ENCODE results near the gene NFU1.
"Not testable (repeated sequence)": the region's sequence is repeated elsewhere in the genome, so short reads cannot be mapped to it uniquely, and the experiment has no call there.

Gene NFU1

DNA sequence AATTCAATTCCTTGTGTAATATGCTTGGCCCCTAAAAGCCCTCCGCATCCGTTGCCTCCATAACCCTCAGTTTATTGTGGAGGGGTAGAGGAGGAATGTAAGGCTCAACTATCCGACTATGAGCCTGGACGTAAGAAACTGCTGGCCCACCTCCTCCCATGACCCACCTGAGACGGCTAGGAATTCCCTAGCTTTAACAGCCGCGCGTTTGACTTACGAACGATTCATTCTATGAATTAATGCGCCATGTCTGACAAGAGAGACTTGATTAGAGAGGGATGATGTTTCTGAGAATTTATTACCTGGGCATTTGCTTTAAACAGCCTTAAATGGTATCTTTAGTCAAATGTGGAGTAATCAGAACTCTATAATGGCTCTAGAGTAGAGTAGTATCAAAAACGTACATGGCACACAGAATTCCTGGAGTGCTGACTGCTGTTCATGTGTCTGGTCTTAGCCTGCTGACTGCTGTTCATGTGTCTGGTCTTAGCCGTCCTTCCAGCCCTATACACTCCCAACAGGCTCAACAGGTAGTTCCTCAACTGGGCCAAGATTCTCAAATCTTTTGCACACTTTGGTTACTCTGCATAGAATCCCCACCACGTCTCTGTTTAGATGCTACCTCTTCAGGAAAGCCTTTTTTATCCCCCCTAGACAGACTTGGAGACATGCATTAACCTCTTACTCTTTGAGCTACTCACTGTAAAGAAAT, 49.3 kb downstream of the NFU1 start:
- no peak for DNase-seq (ENCODE audit: low spot score)

DNA sequence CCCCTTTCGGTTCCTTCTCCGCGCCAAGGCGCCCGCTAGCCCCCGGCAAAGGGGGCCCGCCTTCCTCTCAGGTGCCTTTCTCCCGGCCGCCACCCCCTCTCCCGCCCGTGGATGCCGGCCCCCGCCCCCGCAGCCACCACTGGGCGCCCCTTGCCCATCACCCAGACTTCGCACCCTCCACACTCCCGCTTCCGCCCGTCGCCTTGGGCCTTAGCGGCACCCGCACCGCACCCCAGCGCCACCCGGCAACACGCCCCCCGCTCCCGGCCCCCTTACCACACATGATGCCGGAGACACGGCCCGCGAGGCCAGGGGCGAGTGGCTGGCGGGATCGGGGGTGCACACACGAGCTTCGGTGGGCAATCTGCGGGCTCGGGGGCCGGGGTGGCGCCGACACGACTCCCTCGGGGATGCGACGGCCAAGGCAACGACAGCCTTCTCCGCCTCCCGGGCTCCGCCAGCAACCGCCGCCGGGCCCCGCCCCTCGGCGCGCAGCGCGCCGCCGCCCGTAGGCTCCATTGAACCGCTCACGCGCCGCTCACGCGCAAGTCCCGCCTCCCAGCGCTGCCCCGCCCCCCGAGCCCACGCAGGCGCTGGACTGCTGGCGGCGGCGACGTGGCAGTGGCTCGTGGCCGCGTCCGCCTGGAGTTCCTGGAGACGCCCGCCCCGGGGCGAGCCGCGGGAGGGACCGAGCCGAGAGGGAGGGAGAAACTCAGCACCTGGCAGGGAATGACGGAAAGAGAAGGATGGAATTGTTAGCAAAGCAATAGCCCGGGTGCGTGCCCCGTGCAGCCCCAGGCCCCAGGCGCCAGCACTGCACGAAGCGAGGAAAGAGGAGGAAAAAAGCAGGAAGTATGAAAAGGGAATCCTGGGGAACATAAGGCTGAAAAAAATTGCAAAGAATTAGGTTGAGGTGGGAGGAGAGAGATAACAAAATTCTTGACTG, 50.2 kb downstream of the NFU1 start, which contains the start of gene GFPT1:
Gene GFPT1, minus strand, starts transcription at position 439 of the 946 bp plus-strand sequence. Its CDS starts 156 bp downstream, at position 283.
- peak; percentile 98 for DNase-seq (ENCODE audit: low spot score)

DNA sequence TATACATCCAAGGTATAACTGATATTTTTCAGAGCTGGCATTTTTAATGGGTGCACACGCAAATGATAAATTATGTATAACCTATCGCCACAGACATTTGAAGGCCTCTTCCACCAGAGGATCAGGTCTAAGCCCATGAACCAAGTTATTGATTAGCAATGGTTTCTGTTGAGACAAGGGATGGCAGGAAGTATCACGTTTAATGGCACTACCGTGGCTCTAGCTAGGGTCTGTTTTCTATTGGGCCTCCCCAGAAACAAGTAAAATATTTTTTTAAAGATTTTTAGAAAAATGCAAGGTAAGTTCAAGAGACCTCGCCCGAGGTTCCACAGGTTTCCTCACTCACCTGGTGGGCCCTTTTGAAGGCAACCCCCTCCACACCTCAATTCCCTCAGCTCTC, 50.9 kb downstream of the NFU1 start:
- no peak for DNase-seq (ENCODE audit: low spot score)

DNA sequence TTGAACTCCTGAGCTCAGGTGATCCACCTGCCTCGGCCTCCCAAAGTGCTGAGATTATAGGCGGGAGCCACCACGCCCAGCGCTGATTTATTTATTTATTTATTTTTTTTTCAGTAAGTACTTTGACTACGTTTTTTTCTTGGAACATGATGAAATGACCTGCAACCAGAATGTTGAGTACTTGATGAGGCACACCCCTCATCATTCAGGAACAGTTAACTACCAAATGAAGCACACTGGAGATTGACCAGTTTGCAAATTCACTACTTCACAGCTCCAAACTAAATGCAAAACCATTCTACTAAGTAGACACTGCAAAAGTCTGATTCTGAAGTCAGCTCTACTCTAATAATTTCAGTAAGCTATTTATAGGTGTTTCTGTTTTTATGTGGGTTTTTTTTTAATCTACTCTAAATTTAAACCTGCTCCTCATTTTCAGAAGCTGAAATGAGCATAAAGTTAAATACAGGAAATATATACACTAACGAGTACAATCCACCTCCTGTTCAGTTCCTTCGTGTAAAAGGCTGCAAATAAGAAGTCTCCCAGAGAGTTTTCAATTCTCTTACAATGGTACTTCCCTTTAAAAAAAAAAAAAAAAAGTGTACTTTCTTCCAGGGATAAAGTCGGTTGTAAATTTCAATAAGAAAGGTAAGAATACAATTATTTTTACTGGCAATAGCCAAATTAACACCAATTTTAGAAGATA, 51.6 kb downstream of the NFU1 start:
- DNase-seq (ENCODE audit: low spot score): no peak

DNA sequence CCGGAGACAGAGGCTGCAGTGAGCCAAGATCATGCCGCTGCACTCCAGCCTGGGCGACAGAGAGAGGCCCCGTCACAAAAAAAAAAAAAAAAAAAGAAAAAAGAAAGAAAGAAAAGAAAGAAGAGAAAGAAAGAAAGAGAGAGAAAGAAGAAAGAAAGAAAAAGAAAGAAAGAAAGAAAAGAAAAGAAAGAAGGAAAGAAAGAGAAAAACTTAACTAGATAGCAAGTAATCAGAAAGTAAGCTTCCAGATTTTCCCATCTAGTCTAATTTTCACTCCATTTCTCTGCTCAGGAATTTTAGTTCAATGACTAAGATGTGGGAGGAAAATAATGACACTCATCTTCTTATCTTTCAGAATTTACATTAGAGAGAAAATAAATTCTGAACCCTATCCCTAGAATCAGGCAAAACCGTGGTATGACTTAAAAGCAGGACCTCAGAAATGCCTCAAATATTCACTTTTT, 52.6 kb downstream of the NFU1 start:
- no peak for DNase-seq (ENCODE audit: low spot score)

DNA sequence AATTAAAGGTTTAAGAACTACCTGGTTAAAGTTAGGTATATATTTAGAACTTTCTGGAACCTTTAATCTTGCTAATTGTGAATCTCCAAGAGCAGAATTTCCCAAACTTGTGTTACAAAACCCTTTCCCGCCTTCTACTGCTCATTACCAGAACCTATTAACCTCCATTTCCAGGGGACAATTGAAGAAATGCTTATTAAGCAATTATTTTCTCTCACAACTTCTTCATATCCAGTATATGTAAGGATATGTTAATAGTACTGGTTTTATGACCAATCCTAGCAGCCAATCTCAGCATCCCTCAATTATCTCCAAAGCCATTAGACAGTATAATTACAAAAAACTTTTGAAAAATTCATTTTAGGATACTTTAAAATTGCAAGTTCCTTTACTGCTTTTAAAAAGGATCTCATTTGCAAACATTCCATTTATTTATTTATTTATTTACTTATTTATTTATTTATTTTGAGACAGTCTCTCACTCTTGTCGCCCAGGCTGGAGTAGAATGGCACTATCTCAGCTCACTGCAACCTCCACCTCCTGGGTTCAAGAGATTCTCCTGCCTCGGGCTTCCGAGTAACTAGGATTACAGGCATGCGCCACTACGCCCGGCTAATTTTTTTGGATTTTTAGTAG, 53.9 kb downstream of the NFU1 start:
- no peak for DNase-seq (ENCODE audit: low spot score)

DNA sequence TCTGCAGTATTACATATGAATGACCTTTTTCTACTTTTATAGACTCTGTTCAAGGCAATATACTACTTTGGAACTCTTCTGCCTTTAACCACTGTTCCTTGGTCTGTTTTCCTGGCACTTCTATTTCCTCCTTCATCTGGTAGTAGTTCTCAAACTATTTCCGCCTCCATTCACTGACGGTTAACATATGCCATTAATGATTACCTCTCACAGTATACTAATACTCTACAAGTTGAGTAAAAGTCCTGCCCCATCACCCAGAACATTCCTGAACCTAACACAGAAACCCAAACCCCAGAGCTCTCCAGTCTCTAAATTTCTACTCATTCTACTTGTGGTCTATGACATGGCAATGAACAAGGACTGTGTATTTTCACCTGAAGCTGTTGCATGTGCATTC, 54.7 kb downstream of the NFU1 start:
- no peak for DNase-seq (ENCODE audit: low spot score)

DNA sequence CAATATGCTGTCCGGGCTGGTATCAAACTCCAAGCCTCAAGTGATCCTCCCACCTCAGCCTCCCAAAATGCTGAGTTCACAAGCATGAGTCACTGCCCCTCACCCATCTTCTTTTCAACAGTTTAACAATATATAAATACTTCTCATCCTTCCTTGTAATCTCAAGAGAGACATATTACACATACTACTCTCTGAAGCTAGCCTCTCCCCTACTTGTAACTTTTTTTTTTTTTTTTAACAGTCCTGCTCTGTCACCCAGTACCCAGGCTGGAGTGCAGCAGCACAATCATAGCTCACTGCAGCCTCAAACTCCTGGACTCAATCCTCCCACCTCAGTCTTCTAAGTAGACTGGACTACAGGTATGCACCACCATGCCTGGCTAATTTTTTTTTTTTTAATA, 55.9 kb downstream of the NFU1 start:
- DNase-seq (ENCODE audit: low spot score): no peak

DNA sequence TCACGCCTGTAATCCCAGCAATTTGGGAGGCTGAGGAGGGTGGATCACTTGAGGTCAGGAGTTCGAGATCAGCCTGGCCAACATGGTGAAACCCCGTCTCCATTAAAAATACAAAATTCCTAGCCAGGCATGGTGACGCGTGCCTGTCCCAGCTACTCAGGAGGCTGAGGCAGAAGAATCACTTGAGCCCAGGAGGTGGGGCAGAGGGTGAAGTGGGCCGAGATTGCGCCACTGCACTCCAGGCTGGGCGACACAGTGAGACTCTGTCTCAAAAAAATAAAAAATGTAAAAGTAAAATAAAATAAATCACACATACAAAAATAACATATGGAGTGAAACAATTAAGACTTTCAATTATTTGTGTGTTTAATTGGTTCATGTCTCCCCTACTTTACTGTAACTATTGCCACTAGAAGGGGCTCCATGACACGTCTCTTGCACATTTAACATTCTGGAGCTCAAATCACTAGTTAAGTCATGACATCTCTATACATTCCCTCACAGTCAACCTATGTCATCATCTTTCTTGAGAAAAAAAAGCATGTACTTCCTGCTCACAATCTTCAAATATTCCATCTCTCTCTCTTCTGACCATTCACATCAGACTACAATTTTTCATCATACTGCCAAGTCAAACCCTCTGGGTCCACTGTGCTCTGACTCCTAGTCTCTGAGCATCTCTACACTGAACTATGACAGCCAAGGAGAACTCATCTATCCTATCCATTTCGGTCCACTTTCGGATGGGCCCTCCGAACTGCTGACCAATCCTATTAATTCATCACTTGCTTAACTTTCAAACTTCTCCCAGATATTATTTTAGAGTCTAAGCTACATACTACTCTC, 56.9 kb downstream of the NFU1 start:
- DNase-seq (ENCODE audit: low spot score): no peak

DNA sequence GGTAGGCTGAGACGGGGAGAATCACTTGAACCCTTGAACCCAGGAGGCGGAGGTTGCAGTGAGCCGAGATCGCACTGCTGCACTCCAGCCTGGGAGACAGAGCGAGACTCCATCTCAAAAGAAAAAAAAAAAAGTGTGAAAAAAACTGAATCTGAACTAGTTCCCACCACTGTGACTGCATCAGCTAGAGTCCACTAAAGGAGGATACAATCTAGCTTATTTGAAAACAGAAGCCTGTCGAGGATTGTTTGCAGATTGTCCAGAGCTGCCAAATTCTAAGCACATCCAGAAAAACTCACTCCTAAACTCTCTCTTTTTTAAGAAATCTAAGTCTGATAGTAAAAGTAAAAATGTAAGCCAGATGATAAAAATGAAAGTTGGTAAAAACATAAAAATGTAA, 60.8 kb downstream of the NFU1 start:
- no peak for DNase-seq (ENCODE audit: low spot score)

DNA sequence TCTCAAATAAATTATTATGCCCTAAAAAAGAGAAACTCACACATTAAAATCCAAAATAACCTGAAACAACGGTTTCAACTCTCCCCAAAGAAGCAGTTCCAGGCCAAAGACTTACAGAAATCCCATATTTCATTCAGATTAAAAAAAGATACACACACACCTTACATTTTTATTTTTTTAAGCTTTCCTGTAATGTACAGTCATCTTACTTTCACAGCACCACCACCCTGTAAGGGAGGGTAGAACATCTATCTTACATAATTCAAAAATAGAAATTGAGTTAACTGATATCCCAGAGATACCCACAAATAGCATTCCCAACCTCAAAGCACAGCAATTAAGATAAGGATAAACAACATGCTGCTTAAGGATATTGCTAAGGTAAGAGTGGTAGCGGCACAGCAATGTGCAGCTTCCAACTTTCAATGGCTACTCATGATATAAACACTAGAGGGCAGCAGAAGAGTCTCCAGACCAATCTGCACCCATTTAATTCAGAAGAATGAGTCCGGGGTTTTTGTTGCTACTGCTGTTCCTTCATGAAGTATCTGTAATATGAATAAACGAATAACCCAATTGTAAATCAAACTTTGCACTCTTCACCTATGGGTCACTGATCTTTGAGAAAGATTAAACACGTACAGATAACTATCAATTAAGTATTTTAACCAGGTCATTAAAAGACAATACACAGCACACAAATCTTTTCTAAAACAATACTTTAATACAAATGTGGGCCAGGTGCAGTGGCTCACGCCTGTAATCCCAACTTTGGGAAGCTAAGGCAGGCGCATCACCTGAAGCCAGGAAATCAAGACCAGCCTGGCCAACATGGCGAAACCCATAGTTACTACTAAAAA, 61.5 kb downstream of the NFU1 start:
- peak; percentile 35 for DNase-seq (ENCODE audit: low spot score)

DNA sequence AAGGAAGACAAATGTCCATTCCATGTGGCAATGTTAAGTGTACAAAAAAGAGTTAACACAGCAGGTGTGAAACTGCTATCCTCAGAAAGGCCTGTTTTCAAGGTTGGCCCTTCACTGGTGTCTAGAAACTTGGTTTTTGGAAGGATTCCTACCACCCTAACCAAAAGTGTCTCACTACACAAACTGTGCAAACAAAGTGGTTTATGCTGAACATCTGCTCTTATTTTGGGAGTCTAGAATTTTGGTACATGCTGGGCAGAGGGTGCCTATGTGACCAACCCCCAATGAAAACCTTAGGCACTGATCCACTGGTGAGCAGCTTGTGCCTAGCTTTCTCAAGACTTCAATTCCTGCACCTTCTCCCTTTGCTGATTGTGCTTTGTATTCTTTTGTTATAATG, 64.5 kb downstream of the NFU1 start:
- no peak for DNase-seq (ENCODE audit: low spot score)

DNA sequence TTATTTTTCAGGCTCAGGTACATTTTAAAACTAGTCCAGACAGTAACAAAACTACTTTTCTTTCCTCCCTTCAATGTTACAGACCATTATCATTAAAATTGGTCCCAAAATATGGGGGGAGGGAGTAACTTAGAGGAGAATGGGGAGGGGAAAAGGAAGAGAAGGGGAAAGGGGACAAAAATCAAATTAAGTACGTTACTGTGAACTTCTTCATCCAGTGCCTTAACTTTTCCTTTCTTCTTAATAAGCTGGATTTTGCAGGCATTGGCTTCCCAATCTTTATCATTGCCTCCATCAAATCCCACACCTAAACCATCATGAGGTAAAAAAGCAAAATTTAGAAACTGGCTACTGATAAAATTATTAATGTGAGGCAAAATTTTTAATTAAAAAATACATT, 67.4 kb downstream of the NFU1 start:
- DNase-seq (ENCODE audit: low spot score): no peak

DNA sequence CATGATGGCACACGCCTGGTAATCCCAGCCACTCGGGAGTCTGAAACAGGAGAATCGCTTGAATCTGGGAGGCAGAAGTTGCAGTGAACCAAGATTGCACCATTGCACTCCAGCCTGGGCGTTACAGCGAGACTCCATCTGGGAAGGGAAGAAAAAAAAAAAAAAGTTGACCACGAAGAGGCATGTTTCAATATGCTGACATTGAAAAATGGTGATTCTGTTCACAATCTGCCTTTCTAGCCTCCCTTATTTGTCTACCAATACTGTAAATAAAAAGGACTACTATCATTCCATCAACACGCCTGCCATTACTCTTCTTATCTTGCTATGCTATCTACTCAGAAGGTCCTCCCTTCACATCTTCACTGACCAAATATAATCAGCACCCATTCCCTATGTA, 68.6 kb downstream of the NFU1 start:
- DNase-seq (ENCODE audit: low spot score): no peak

DNA sequence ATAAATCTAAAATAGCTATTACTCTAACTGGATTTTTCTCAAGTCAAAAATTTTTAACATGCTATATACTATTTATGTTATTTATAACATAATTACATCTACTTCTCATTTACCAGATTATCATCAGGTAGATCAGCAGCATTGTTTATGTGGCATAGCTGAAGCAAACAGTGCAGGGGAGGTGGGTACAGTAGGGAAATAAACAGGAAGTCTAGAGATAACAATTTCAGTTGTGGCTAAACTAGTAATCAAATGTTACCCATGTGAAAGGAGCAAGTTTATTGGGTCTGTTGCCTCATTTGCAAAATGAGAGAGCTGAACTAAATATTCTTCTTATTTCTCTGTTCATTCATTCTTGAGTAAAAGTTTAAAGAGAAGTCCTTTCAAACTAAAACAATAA, 77.9 kb downstream of the NFU1 start:
- DNase-seq (ENCODE audit: low spot score): no peak

DNA sequence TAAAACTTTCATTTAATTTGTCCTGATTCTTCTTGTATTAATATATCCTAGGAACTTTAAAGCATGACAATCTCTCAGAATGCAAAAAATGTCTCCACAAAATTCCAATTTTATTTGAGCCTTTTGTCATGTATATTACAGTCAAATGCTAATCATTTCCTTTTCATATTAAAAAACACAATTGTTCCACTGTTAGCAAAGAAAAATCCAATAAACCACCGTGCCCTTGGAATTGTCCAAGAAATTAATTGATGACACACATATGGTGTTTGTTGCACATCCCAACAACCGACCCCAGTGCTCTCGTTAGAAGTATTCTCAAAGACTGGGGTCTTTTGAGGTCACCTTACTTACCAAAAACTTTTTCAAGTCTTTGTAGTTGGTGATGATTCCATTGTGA, 78.3 kb downstream of the NFU1 start:
- DNase-seq (ENCODE audit: low spot score): no peak

DNA sequence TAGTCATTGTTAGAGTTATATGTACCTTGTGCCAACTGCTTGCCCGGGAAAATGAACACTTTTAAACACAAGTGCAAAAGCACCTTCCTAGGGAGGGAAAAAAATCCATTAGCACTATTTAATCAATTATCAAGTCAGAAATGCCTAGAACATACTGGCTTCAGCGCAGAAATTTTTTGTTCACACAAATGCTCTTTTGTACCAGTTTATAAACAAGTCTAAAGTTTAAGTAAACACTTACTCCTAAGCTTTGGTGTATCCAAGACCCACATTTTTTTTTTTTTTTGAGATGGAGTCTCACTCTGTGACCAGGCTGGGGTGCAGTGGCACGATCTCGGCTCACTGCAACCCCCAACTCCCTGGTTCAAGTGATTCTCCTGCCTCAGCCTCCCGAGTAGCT, 80.8 kb downstream of the NFU1 start:
- no peak for DNase-seq (ENCODE audit: low spot score)

DNA sequence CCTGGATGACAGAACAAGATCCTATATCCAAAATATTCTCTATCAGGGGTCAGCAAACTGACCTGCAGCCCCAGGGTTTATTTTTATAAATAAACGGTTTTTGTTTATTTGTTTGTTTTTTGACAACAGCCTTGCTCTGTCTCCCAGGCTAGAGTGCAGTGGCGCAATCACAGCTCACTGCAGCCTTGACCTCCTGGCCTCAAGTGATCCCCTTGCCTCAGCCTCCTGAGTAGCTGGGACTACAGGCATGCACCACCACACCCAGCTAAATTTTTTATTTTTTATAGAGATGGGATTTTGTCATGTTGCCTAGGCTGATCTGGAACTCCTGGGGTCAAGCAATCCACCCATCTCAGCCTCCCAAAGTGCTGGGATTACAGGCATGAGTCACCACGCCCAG, 82.3 kb downstream of the NFU1 start:
- DNase-seq (ENCODE audit: low spot score): not testable (repeated sequence)

DNA sequence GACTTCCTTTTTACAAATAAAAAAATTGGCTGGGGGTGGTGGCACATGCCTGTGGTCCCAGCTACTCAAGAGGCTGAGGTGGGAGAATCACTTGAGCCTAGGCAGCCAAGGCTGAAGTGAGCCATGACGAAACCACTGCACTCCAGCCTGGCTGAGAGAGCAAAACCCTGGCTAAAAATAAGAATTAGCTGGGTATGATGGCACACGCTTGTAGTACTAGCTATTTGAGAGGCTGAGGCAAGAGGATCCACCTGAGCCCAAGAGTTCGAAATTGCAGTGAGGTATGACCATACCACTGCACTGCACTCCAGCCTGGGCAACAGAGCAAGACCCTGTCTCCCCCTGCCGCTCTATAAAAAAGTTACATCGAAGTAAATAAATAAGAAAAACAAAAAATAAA, 83.9 kb downstream of the NFU1 start:
- DNase-seq (ENCODE audit: low spot score): no peak

DNA sequence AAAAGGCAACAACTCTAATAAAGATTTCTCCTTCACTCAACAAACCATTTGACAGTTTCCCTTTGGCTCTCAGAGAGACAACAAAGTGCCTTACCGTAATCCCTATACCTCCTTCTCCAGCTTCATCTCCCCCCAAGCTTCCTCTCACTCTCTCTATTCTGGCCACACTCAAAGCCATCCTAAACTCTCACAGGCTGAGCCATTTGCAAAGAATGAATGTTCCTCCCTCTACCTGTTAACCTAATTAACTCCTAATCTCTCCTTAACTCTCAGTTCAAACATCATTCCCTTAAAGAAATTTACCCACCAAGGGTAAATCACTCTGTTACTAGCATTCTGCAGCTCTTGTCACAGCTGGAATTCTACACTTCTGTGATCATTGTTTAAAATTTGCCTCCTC, 88.5 kb downstream of the NFU1 start:
- no peak for DNase-seq (ENCODE audit: low spot score)

Data from AG20443 (cell line).